SK-N-DZ (cell line): ENCODE data around the gene OSCAR.
"Not testable (repeated sequence)": the region's sequence is repeated elsewhere in the genome, so short reads cannot be mapped to it uniquely, and the experiment has no call there.

Source experiments
- DNase-seq: peaks from one replicate; pipeline ENCODE4 v3.0.0-alpha.2; 2015; ENCODE audit warnings: low spot score

OSCAR gene

DNA sequence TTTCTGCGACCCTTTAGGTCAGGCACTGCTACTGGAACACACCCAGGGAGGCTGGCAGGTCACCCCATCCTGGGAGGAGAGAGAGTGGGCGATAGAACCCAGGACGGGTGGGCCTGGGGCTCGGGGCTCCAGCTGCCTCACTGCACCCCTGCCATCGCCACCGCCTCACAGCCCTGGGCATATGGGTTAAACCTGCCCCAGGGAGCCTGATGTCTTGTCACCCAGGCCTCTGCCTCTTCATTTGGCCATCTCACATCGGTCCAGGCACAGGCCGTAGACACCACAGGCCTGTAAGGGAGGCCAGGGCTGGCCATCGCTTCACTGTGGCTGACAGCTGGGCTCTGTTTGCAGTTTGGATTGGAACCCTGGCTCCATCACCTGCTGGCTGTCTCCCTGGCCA is 25.1 kb upstream of the OSCAR start:
- DNase-seq, result no peak

DNA sequence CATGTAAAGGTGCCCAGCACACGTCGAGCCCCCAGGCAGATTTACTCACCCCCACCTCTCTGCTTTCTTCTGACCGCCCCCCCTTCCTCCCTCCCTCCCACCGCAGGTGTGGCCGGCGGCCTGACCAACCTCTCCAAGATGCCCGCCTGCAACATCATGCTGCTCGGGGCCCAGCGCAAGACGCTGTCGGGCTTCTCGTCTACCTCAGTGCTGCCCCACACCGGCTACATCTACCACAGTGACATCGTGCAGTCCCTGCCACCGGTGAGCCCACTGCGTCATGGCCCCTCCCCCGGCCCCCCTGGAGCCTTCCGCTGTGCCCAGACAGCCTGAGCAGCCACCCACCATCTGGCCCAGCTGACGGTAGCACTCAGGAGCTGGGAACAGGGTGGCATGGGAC is 23.8 kb upstream of the OSCAR start:
- DNase-seq, result no peak

DNA sequence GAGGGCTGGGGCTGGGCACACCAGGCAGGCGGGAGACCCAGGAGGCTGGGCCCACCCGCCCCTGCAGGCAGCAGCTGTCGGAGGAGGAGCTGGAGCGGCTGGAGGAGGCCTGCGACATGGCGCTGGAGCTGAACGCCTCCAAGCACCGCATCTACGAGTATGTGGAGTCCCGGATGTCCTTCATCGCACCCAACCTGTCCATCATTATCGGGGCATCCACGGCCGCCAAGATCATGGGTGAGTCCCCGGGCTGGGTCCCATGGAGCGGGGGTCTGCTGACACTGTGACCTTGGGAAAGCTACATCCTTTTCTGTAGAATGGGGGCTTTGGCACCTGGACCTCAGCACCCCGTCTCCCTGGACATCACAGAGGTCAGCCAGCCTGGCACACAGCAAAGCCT is 23.1 kb upstream of the OSCAR start:
- DNase-seq, result no peak

DNA sequence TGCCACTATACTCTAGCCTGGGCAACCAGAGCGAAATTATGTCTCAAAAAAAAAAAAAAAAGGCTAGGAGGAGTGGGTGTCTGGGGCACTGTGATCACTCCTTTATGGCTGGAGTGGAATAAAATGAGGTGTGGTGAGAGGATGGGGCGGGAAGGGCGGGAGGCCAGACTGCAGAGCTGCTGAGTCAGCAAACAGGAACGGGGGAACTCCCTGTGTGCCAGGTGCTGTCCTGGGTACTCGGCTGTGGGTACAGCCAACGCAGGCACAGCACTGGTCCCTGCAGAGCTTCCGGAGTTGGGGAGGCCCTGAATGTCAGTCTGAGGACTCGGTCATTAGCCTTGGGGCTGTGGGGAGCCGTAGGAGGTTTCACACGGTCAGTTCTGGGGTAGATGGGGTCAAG is 20.7 kb upstream of the OSCAR start:
- DNase-seq, result no peak

DNA sequence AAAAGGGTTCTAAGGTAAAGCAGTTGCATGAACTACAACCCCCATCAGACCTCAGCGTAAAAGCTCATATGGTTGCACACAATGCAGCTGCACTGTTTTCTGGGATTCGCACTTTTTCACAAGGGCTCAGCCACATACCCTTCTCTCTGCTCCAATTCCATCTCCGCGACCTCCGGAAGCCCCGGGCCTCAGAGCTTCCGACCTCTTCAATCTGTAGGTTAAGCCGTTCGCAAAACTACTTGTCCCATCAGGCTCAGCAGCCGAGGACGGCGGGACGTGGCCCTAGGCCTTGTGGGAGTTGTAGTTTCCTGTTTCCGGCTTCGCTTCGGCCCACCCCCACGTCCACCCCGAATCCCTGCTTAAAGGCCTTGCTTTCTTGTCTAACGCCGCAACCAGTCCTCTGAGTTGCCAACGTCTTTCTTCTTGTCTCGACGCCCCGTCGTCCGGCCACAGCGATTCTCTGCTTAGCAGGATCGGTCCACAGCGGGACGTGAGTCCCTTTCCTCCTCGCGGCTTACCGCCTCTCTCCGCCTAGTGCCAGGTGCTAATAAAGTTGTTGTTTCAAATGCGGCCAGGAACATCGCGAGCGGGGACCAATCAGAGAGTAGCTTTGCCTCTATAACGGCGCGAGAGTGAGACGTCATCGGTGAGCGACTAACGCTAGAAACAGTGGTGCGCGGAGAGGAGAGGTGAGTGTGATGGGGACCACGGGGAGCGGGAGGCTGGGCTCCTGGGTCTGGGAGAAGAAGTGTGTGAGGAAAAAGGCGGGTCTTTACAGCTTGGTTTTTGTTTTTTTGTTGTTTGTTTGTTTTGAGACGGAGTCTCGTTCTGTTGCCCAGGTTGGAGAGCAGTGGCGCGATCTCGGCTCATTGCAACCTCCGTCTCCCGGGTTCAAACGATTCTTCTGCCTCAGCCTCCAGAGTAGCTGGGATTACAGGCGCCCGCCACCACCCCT is 14.8 kb upstream of the OSCAR start, which contains the start of the genes PRPF31 and TFPT:
Gene PRPF31 (plus strand): TSS at position 646 of the 955 bp plus-strand sequence. CDS start 2,525 bp downstream, outside the sequence.
Gene TFPT (minus strand): TSS at position 549 of the 955 bp plus-strand sequence. CDS start 388 bp downstream, at position 161.
- DNase-seq, result peak; percentile 93

DNA sequence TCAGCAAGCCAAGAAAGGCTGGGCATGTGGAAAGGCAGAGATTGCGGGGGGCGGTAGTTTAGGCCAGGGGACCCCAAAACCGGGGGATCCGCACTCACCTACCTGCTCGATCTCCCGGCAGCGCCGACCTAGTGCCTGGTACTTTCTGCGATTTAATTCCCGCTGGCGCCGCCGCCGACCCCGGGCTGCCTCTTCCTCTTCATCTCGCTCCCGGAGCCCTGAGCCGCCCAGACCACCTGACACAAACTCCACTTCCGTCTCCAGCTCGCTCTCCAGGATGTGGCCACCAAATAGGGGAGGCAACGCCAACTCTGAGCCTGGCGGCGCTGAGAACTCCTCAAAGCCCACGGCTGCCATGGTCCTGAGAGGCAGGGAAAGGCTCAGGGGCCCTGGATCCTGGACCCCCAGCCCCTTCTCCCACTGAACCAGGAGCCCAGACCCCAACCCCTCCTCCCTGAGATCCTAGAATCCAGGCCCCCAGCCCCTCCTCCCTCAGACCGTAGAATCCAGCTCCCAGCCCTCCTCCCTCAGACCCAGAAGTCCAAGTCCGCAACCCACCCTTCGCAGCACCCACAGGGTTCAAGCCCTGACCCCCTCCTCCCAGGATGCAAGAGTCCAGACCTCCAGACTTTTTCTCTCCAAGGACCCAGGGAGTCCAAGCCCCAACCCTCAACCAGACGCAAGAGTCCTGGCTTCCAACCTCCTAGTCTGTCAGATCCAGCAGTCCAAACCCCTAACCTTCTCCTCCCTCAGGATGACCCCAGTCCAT is 13.9 kb upstream of the OSCAR start:
- no peak for DNase-seq

DNA sequence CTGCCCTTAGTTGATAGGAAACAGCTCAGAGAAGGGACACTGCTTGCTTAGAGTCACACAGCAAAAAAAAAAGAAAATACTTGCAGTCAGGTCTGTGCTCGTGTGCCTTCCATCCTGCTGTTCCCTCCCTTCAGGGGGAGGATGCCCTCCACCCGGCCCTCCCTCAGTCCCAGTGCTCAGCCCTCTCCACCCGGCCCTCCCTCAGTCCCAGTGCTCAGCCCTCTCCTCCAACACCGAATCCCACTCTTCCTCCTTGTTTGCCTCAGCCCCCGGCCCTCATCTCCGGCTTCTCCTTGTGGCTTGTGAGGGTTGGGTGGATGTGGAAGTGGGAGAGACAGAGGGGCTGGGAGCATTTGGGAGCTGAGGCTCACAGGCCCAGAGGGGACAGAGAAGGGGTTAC is 9.0 kb upstream of the OSCAR start:
- no peak for DNase-seq

DNA sequence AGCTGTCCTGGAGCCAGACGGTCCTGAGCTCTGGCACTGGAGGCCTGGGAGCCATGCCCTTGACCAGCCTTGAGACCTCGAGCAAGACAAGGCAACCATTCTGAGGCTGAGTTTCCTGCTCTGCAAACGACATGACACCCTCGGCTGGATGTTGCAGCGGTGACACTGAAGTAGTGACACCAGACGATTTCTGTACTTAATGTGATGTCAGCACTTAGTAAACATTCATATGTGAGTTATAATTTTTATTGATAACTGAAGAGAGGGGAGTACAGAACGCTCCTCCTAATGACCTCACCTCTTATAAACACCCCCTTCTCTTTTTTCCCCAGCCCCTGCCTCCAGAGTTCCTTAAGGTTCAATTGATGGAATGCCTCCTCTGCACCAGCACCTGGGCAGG is 7.9 kb upstream of the OSCAR start:
- DNase-seq, result no peak

DNA sequence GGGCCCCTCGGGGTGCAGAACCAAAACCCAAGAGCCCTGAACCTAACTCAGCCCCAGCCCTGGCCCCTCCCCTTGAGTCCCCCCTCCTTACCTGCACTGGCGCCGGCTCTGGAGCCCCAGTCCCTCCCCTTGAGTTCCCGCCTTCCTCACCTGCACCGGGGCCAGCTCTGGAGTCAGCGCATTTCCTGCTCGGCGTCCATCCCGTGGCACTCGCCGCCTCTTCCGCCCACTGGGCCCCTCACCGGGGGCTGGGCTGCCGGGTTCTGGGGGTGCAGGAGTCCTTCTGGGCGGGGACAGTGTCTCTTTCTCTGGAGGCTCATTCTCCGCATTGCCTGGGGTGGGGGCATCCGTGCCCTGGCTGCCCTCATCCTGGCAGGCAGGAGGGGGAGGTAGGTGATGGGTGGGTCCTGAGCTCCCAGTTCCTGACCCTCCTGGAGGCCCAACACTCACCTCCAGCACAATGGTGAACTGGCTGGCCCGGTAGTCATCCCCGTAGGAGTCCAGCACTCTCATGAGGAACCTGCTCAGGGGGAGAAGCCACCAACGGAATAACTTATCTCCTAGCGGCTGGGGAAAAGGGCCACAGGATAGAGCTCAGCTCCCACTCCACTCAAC is 7.4 kb upstream of the OSCAR start:
- DNase-seq, result no peak

DNA sequence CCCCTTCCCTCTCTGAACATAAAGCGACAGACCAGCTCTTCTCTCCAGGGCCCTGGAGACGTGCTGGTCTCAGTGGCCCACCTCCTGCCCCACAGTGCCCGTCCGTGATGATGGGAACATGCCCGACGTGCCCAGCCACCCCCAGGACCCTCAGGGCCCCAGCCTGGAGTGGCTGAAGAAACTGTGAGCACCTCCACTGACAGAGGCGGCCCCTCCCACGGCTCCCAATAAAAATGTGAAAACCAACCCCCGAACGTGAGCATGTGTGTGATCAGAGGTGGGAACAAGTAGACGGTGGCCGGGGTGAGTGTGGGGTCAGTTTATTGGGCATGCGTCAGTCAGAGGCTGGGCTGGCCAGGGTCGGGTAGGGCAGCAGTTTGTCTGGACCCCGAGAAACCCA is 6.1 kb upstream of the OSCAR start:
- DNase-seq, result no peak

DNA sequence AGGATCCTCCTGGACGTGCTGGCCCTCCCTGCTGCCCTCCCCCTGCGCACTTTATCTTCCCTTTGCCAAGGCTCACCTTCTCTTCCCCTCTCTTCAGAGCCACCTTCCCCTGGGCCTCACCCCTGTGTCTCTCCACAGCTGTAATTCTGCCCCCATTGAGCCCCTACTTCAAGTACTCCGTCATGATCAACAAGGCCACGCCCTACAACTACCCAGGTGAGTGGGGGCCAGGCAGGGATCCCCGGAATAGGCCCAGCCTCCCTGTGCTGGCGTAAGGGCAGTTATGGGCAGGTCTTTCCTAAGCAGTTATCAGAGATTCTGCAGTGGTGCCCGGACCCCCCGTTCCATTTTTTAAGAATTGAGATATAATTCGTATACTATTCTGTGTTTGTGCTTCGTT is 5.2 kb upstream of the OSCAR start:
- DNase-seq, result no peak

DNA sequence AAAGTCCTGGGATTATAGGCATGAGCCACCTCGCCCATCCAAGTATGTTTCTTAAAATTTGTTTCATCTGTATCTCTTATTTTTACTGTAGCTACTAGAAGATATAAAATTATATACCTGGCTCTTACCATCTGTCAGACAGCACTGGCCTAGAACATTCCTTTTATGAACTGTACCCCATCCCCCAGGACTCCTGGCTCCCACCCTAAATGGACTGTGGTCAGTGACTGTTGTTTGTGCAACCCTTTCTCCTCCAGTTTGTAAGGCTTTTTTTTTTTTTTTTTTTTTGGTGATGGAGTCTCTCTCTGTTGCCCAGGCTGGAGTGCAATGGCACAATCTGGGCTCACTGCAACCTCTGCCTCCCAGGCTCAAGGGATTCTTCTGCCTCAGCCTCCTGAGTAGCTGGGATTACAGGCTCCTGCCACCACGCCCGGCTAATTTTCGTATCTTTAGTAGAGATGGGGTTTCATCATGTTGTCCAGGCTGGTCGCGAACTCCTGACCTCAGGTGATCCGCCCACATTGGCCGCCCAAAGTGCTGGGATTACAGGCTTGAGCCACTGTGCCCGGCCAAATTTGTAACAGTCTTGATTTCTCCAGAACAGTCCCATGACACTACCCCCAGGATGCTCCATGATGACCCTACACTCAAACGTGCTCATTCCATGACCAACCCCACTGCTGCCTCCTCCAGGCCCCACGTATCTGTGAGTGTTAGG is 4.6 kb upstream of the OSCAR start:
- DNase-seq, result no peak

DNA sequence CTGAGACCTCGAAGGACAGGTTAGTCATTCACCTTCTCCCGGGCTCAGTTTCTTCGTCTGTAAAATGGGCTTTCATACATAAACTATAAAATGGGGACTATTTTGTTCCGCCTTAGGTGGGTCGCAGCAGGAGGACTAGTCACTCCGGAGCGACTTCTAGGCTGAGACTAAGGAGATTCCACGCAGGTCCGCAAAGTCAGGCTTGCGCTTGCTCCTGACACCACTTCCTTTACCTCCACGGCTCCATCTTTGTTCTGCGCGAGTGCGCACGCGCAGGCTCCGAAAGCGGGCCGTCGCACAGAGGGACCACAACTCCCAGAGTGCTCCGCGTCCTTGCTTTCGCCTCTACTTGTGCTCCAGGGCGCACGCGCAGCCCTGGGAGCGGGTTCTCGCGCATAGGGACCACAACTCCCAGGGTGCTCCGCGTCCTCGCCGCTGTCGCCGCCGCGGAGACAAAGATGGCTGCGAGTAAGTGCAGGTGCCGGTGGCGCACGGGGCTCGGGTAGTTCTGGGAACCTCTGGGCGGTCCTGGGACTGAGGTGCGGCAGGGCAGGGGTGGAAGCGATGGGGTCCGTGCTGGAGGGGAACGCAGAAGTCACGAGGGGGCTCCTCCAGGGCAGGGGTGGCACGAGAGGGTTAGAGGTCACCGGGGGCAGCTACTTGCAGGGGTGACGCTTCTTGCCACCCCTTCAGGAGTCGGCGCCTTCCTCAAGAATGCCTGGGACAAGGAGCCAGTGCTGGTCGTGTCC is 2.0 kb upstream of the OSCAR start, which contains the start of gene NDUFA3:
Gene NDUFA3 (plus strand): TSS at position 435 of the 749 bp plus-strand sequence. CDS start 24 bp downstream, at position 459.
- DNase-seq, result peak; percentile 93

DNA sequence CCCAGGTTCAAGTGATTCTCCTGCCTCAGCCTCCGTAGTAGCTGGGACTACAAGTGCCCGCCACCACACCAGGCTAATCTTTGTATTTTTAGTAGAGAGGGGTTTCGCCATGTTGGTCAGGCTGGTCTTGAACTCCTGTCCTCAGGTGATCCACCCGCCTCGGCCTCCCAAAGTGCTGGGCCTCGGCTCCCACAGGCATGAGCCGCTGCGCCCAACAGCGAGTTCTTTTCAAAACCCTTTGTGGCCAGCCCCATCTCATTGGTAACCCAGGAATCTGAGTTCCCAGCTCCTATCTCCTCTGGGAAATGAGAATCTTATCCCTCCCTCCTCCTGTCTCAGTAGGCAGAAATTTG is 724 bp downstream of the OSCAR start:
- not testable (repeated sequence) for DNase-seq

DNA sequence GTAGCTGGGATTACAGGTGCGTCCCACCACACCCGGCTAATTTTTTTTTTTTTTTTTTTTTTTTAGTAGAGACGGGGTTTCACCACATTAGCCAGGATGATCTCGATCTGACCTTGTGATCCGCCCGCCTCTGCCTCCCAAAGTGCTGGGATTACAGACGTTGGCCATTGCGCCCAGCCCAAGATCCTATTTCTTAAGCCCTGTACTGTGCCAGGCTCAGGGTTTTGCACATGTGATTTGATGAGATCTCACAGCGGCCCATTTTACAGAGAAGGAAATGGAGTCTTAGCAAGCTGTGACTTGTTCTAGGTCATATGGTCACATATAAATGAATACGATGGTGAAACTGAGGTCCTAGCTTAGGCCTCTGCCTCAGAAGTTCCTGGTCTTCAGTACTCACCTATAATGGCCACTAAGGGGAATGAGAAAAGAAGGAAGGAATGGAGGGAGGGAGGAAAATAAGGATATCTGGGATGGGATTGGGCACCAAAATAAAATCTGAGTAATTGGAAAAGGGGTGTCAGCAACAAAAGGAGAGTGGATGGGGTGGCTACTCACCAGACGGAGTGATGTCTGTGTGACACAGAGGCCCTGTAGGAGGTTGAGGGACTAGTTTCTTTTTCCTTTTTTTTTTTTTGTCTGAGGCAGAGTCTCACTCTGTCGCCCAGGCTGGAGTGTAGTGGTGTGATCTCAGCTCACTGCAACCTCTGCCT is 1.3 kb downstream of the OSCAR start:
- DNase-seq, result no peak

DNA sequence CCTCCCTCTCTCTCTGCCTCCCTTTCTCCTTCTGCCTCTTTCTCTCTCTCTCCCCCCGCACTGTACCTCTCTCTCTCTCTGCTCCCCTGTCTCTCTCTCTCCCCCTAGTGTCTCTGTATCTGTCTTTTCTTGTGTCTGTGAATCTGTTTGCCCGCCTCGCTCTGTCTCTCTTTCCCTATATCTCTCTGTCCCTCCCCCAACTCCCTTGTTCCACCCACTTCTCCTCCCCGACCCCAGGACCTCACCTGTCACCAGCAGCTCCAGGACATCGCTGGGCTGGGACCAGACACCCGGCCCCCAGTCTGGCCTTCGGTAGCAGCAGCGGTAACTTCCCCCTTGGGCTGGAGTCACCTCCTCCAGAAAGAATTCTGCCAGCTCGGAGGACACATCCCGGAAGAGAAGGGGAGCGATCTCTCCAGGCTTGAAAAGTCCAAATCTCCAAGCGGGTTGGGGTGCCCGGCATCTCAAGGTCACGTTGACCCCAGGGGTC is 3.9 kb downstream of the OSCAR start:
- DNase-seq, result no peak

DNA sequence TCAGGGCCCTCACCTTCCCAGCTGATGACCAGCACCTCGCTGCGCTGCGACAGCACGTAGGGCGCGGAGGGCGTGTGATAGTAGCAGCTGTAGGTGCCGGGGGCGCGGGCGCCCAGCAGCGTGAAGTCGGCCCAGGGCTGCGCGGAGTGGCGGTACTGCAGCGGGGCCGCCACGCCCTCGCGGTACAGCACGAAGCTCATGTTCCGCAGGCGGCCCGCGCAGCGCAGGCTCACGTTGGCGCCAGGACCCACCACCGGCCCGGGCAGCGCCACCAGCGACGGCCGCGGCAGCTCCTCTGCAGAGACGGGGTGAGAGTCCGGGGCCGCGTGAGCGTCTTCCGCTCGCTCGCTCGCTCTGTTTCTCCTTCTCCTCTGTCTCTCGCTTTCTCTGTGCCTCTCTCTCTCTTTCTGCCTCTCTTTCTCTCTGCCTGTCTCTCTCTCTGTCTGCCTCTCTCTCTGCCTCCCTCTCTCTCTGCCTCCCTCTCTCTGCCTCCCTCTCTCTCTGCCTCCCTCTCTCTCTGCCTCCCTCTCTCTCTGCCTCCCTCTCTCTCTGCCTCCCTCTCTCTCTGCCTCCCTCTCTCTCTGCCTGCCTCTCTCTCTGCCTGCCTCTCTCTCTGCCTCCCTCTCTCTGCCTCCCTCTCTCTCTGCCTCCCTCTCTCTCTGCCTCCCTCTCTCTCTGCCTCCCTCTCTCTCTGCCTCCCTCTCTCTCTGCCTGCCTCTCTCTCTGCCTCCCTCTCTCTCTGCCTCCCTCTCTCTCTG is 4.6 kb downstream of the OSCAR start:
- not testable (repeated sequence) for DNase-seq

DNA sequence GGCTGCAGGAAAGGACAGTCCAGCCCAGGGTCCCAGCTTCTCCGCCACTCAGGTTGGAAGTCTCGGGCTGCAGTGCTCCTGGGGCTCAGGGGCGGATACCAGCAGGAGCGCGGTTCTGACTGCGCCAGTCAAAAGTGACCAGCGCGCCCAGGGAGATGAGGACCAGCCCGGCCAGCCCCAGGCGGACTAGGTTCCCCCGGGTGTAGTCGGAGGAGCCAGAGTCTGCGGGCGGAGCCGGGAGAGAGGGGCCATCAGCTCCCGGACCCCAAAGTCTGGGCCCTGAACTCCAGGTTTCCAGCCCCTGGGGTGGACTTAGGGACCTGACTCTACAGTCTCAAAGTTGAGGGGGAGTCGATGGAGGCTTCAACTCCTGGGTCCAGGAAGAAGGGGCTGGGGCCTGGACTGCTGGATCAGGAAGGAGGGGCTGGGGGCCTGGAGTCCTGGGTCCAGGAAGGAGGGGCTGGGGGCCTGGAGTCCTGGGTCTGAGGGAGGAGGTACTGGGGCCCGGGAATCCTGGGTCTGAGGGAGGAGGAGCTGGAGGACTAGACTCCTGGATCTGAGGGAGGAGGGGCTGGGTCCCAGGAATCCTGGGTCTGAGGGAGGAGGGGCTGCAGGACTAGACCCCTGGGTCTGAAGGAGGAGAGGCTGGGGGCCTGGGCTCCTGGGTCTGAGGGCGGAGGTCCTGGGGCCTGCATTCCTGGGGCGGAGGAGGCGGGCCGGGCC is 5.3 kb downstream of the OSCAR start:
- DNase-seq, result no peak
